Measurements from ENCODE around the gene CEBPB. TPM values are rescaled to one million over a fixed set of nuclear protein-coding genes. Genes with fewer than 3 reads are reported as not detected.

The CEBPB gene
- total RNA-seq, 1 experiment from 2014 or later, result 137 TPM

GRCh38 chr20:50195524-50196120, 5.0 kb downstream of the CEBPB start:
- DNase-seq, result no peak
- Mint-ChIP-seq H3K27me3 (ENCODE audit: unreplicated experiment) (no peaks in the 10 kb centered on the region), H3K27ac (ENCODE audit: unreplicated experiment) (peak overlapping the region; percentile 99), H3K4me1 (ENCODE audit: low read depth, unreplicated experiment) (peaks cover 37% of the 10 kb centered on the region), H3K9me3 (ENCODE audit: low read depth, unreplicated experiment) (no peaks in the 10 kb centered on the region), H3K36me3 (ENCODE audit: insufficient read depth, unreplicated experiment) (peaks cover 71% of the 10 kb centered on the region), H3K4me3 (ENCODE audit: low read depth, unreplicated experiment) (peak overlapping the region; percentile 93)
- CTCF ChIA-PET, result interaction anchor here (0.7 kb wide), 1 partner anchor 41 kb away, joined by 3 read pairs; no protein-coding TSS in a partner anchor
- intact Hi-C loops (cut with micrococcal nuclease; ENCODE audit: unreplicated experiment), result loop anchor here (10.0 kb wide), 1 partner anchor 169 kb away; no protein-coding TSS in a partner anchor
- no peak for TF ChIP-seq CTCF (IDR thresholded peaks at IDR 0.05; ENCODE audit: unreplicated experiment)
- no TSS peak for BruUV-seq (replicated peaks)

GRCh38 chr20:50196248-50196647, 5.6 kb downstream of the CEBPB start:
- no peaks in the 10 kb centered on the region for H3K27me3 Mint-ChIP-seq (ENCODE audit: unreplicated experiment)
- H3K4me1 Mint-ChIP-seq (ENCODE audit: low read depth, unreplicated experiment), result peaks cover 37% of the 10 kb centered on the region
- no peak overlapping the region for H3K27ac Mint-ChIP-seq (ENCODE audit: unreplicated experiment)
- DNase-seq, result no peak
- no TSS peak for BruUV-seq (replicated peaks)
- CTCF ChIA-PET, result no interaction called here
- no peaks in the 10 kb centered on the region for H3K9me3 Mint-ChIP-seq (ENCODE audit: low read depth, unreplicated experiment)
- TF ChIP-seq CTCF (IDR thresholded peaks at IDR 0.05; ENCODE audit: unreplicated experiment), result no peak
- H3K4me3 Mint-ChIP-seq (ENCODE audit: low read depth, unreplicated experiment), result no peak overlapping the region
- peaks cover 65% of the 10 kb centered on the region for H3K36me3 Mint-ChIP-seq (ENCODE audit: insufficient read depth, unreplicated experiment)
- intact Hi-C loops (cut with micrococcal nuclease; ENCODE audit: unreplicated experiment), result loop anchor here (10.0 kb wide), 1 partner anchor 169 kb away; no protein-coding TSS in a partner anchor

- Mint-ChIP-seq H3K9me3 (ENCODE audit: low read depth, unreplicated experiment) (no peaks in the 10 kb centered on the region), H3K36me3 (ENCODE audit: insufficient read depth, unreplicated experiment) (peaks cover 58% of the 10 kb centered on the region), H3K4me1 (ENCODE audit: low read depth, unreplicated experiment) (peaks cover 37% of the 10 kb centered on the region), H3K4me3 (ENCODE audit: low read depth, unreplicated experiment) (no peak overlapping the region), H3K27ac (ENCODE audit: unreplicated experiment) (no peak overlapping the region), H3K27me3 (ENCODE audit: unreplicated experiment) (no peaks in the 10 kb centered on the region)
- CTCF ChIA-PET, result interaction anchor here (1.0 kb wide), 1 partner anchor 553 kb away, joined by 13 read pairs; no protein-coding TSS in a partner anchor
- TF ChIP-seq CTCF (IDR thresholded peaks at IDR 0.05; ENCODE audit: unreplicated experiment), result no peak
- intact Hi-C loops (cut with micrococcal nuclease; ENCODE audit: unreplicated experiment), result loop anchor here (1.0 to 10.0 kb wide), 2 partner anchors 24 to 168 kb away; no protein-coding TSS in a partner anchor
- BruUV-seq (replicated peaks), result no TSS peak
- DNase-seq, result no peak
Measured at GRCh38 chr20:50196896-50197295, 6.3 kb downstream of the CEBPB start.

- peaks cover 37% of the 10 kb centered on the region for H3K4me1 Mint-ChIP-seq (ENCODE audit: low read depth, unreplicated experiment)
- H3K27ac Mint-ChIP-seq (ENCODE audit: unreplicated experiment), result no peak overlapping the region
- CTCF ChIA-PET, result interaction anchor here (0.5 to 1.0 kb wide), 3 partner anchors 144 to 1095 kb away, joined by 3 to 13 read pairs (median 3); no protein-coding TSS in a partner anchor
- no peak for DNase-seq
- BruUV-seq (replicated peaks), result no TSS peak
- TF ChIP-seq CTCF (IDR thresholded peaks at IDR 0.05; ENCODE audit: unreplicated experiment), result no peak
- H3K4me3 Mint-ChIP-seq (ENCODE audit: low read depth, unreplicated experiment), result no peak overlapping the region
- intact Hi-C loops (cut with micrococcal nuclease; ENCODE audit: unreplicated experiment), result loop anchor here (1.0 to 10.0 kb wide), 2 partner anchors 24 to 167 kb away; no protein-coding TSS in a partner anchor
- no peaks in the 10 kb centered on the region for H3K9me3 Mint-ChIP-seq (ENCODE audit: low read depth, unreplicated experiment)
- no peaks in the 10 kb centered on the region for H3K27me3 Mint-ChIP-seq (ENCODE audit: unreplicated experiment)
- peaks cover 51% of the 10 kb centered on the region for H3K36me3 Mint-ChIP-seq (ENCODE audit: insufficient read depth, unreplicated experiment)
Measured at GRCh38 chr20:50197463-50198179, 7.0 kb downstream of the CEBPB start.

All from Calu3 (cell line).